ENCODE data around the gene ARHGEF12. TPM values are rescaled to one million over a fixed set of nuclear protein-coding genes. Genes with fewer than 3 reads are reported as not detected.
A peak's percentile ranks its signal among the peaks of the same experiment; 100 is the strongest.

ARHGEF12 gene
- total RNA-seq, 1 donor from 2014 or later, result 114 TPM

- Mint-ChIP-seq H3K27me3 (ENCODE audit: unreplicated experiment) (peaks cover 15% of the 10 kb centered on the region), H3K4me1 (ENCODE audit: unreplicated experiment) (peaks cover 13% of the 10 kb centered on the region), H3K36me3 (ENCODE audit: unreplicated experiment) (no peaks in the 10 kb centered on the region), H3K4me3 (ENCODE audit: unreplicated experiment) (no peak overlapping the region), H3K9me3 (ENCODE audit: unreplicated experiment) (no peaks in the 10 kb centered on the region), H3K27ac (ENCODE audit: unreplicated experiment) (no peak overlapping the region)
- no peak for DNase-seq (ENCODE audit: extremely low spot score, unreplicated experiment)
- no peak for TF ChIP-seq CTCF (IDR thresholded peaks at IDR 0.05)
Measured at GRCh38 chr11:120514541-120515121, 178.4 kb downstream of the ARHGEF12 start.

- H3K27me3 Mint-ChIP-seq (ENCODE audit: unreplicated experiment), result peaks cover 10% of the 10 kb centered on the region
- H3K4me1 Mint-ChIP-seq (ENCODE audit: unreplicated experiment), result peaks cover 13% of the 10 kb centered on the region
- DNase-seq (ENCODE audit: extremely low spot score, unreplicated experiment), result no peak
- H3K4me3 Mint-ChIP-seq (ENCODE audit: unreplicated experiment), result no peak overlapping the region
- H3K36me3 Mint-ChIP-seq (ENCODE audit: unreplicated experiment), result no peaks in the 10 kb centered on the region
- H3K27ac Mint-ChIP-seq (ENCODE audit: unreplicated experiment), result no peak overlapping the region
- H3K9me3 Mint-ChIP-seq (ENCODE audit: unreplicated experiment), result no peaks in the 10 kb centered on the region
- no peak for TF ChIP-seq CTCF (IDR thresholded peaks at IDR 0.05)
Measured at GRCh38 chr11:120515186-120515723, 179.0 kb downstream of the ARHGEF12 start.

- H3K9me3 Mint-ChIP-seq (ENCODE audit: unreplicated experiment), result no peaks in the 10 kb centered on the region
- peaks cover 6% of the 10 kb centered on the region for H3K27me3 Mint-ChIP-seq (ENCODE audit: unreplicated experiment)
- no peak for TF ChIP-seq CTCF (IDR thresholded peaks at IDR 0.05)
- H3K4me1 Mint-ChIP-seq (ENCODE audit: unreplicated experiment), result peaks cover 12% of the 10 kb centered on the region
- no peak for DNase-seq (ENCODE audit: extremely low spot score, unreplicated experiment)
- H3K36me3 Mint-ChIP-seq (ENCODE audit: unreplicated experiment), result no peaks in the 10 kb centered on the region
- no peak overlapping the region for H3K4me3 Mint-ChIP-seq (ENCODE audit: unreplicated experiment)
- H3K27ac Mint-ChIP-seq (ENCODE audit: unreplicated experiment), result no peak overlapping the region
Measured at GRCh38 chr11:120516461-120517389, 180.5 kb downstream of the ARHGEF12 start.

GRCh38 chr11:120517390-120517761 is 181.2 kb downstream of the ARHGEF12 start:
- no peak for DNase-seq (ENCODE audit: extremely low spot score, unreplicated experiment)
- no peak for TF ChIP-seq CTCF (IDR thresholded peaks at IDR 0.05)
- peaks cover 12% of the 10 kb centered on the region for H3K4me1 Mint-ChIP-seq (ENCODE audit: unreplicated experiment)
- no peak overlapping the region for H3K4me3 Mint-ChIP-seq (ENCODE audit: unreplicated experiment)
- H3K27me3 Mint-ChIP-seq (ENCODE audit: unreplicated experiment), result peaks cover 6% of the 10 kb centered on the region
- no peaks in the 10 kb centered on the region for H3K9me3 Mint-ChIP-seq (ENCODE audit: unreplicated experiment)
- H3K36me3 Mint-ChIP-seq (ENCODE audit: unreplicated experiment), result no peaks in the 10 kb centered on the region
- peak overlapping the region; percentile 60 for H3K27ac Mint-ChIP-seq (ENCODE audit: unreplicated experiment)

GRCh38 chr11:120517801-120518291 is 181.6 kb downstream of the ARHGEF12 start:
- no peak overlapping the region for H3K4me3 Mint-ChIP-seq (ENCODE audit: unreplicated experiment)
- peaks cover 12% of the 10 kb centered on the region for H3K4me1 Mint-ChIP-seq (ENCODE audit: unreplicated experiment)
- no peaks in the 10 kb centered on the region for H3K9me3 Mint-ChIP-seq (ENCODE audit: unreplicated experiment)
- TF ChIP-seq CTCF (IDR thresholded peaks at IDR 0.05), result no peak
- no peak for DNase-seq (ENCODE audit: extremely low spot score, unreplicated experiment)
- H3K27ac Mint-ChIP-seq (ENCODE audit: unreplicated experiment), result peak overlapping the region; percentile 60
- H3K27me3 Mint-ChIP-seq (ENCODE audit: unreplicated experiment), result peaks cover 8% of the 10 kb centered on the region
- no peaks in the 10 kb centered on the region for H3K36me3 Mint-ChIP-seq (ENCODE audit: unreplicated experiment)

All from osteocyte (in vitro differentiated cells).